Osteoblast (primary cell): ENCODE measurements around the gene AJAP1. TPM values are rescaled to one million over a fixed set of nuclear protein-coding genes. Genes with fewer than 3 reads are reported as not detected.
"Not testable (repeated sequence)": the region's sequence is repeated elsewhere in the genome, so short reads cannot be mapped to it uniquely, and the experiment has no call there.

Experiments used
- DNase-seq: peaks from one replicate; pipeline ENCODE4 v3.0.0; 2011; ENCODE audit warnings: low spot score, mixed read lengths; ENCODE audit not compliant: insufficient read length; ENCODE audit errors: missing footprints
- H2AFZ ChIP-seq: 2 replicates; pipeline ENCODE4 v1.6.0; 2011; ENCODE audit warnings: mild to moderate bottlenecking, low read length
- H3K27ac ChIP-seq: 2 replicates; pipeline ENCODE4 v1.5.1; 2011; ENCODE audit warnings: mild to moderate bottlenecking, low read depth, low read length, moderate library complexity
- H3K27me3 ChIP-seq: 2 replicates; pipeline ENCODE4 v1.6.0; 2012; ENCODE audit warnings: mild to moderate bottlenecking, control low read depth, inconsistent platforms, low read length, moderate library complexity; ENCODE audit not compliant: insufficient read depth
- H3K36me3 ChIP-seq: 2 replicates; pipeline ENCODE4 v1.5.1; 2011; ENCODE audit warnings: mild to moderate bottlenecking, low read length, control low read depth, moderate library complexity; ENCODE audit not compliant: insufficient read depth
- H3K4me1 ChIP-seq: 2 replicates; pipeline ENCODE4 v1.5.1; 2011; ENCODE audit warnings: mild to moderate bottlenecking, low read length, control low read depth, moderate library complexity; ENCODE audit not compliant: insufficient read depth
- H3K4me2 ChIP-seq: 2 replicates; pipeline ENCODE4 v1.6.0; 2011; ENCODE audit warnings: mild to moderate bottlenecking, low read length; ENCODE audit not compliant: insufficient read depth
- H3K4me3 ChIP-seq: fragments of 200-600 bp; sonication (generic); 3 replicates; pipeline ENCODE4 v1.5.1; 2012; ENCODE audit warnings: mild to moderate bottlenecking, low read length, inconsistent platforms; ENCODE audit not compliant: insufficient read depth
- H3K79me2 ChIP-seq: 2 replicates; pipeline ENCODE4 v1.6.0; 2012; ENCODE audit warnings: mild to moderate bottlenecking, low read length, control low read depth, inconsistent platforms; ENCODE audit not compliant: insufficient read depth
- H3K9me3 ChIP-seq: 2 replicates; pipeline ENCODE4 v1.5.1; 2011; ENCODE audit warnings: low read depth, low read length, control low read depth
- H4K20me1 ChIP-seq: 2 replicates; pipeline ENCODE4 v1.6.0; 2012; ENCODE audit warnings: mild to moderate bottlenecking, low read length, control low read depth; ENCODE audit not compliant: insufficient read depth
- total RNA-seq: library from RNA; depleted of rRNA; stranded (reverse); fragments of >200 nt; gene quantifications from 2 replicates; pipeline ENCODE4 v1.2.3, GENCODE V29; 2012
- TF ChIP-seq, protein P1 (sequence below): IDR thresholded peaks from 2 replicates; pipeline ENCODE4 v1.5.1; 2011; ENCODE audit warnings: mild to moderate bottlenecking, low read depth, low read length, moderate library complexity; ENCODE audit errors: extremely low read depth

Gene AJAP1
- total RNA-seq, 1 donor: 1.1 TPM

- no peaks in the 10 kb centered on the region for H3K27me3 ChIP-seq
- H3K27ac ChIP-seq: no peak overlapping the region
- no peaks in the 10 kb centered on the region for H4K20me1 ChIP-seq
- H3K4me1 ChIP-seq: no peaks in the 10 kb centered on the region
- no peak overlapping the region for H3K4me3 ChIP-seq
- no peak overlapping the region for H3K4me2 ChIP-seq
- H2AFZ ChIP-seq: no peak overlapping the region
- no peak for DNase-seq
- TF ChIP-seq, protein P1, sequence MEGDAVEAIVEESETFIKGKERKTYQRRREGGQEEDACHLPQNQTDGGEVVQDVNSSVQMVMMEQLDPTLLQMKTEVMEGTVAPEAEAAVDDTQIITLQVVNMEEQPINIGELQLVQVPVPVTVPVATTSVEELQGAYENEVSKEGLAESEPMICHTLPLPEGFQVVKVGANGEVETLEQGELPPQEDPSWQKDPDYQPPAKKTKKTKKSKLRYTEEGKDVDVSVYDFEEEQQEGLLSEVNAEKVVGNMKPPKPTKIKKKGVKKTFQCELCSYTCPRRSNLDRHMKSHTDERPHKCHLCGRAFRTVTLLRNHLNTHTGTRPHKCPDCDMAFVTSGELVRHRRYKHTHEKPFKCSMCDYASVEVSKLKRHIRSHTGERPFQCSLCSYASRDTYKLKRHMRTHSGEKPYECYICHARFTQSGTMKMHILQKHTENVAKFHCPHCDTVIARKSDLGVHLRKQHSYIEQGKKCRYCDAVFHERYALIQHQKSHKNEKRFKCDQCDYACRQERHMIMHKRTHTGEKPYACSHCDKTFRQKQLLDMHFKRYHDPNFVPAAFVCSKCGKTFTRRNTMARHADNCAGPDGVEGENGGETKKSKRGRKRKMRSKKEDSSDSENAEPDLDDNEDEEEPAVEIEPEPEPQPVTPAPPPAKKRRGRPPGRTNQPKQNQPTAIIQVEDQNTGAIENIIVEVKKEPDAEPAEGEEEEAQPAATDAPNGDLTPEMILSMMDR: no peak
- H3K36me3 ChIP-seq: no peaks in the 10 kb centered on the region
- no peaks in the 10 kb centered on the region for H3K9me3 ChIP-seq
- H3K79me2 ChIP-seq: no peaks in the 10 kb centered on the region
These were observed 38.9 kb upstream of the AJAP1 start for GRCh38 chr1:4615501-4615900.

DNA sequence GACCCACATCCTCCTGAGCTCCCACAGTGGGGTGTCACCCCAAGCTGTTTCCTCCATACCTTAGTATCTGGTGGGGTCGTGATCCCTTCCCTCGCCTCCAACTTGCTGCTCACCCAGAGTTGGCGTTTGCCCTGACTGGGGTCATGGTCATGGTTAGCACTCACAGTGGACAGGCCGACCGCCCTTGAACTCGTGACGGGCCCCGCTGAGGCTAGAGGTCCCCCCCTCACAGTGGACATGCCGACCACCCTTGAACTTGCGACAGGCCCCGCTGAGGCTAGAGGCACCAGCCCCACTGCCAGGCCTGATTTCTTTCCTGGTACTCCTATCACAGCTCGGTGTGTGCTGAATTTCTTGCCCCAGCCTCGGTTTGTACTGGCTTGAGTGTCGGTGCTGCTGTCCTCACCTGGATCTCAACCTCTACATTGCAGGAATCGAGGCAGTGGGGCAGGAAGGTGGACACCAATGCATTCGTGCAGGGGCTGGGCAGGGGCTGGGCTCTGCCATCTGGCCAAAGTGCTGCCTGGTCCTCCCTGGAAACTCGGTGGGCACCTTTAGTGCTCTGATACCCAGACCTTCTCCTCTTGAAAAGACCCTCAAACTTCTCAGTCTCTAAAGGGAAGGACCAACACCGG lies 37.5 kb upstream of the AJAP1 start:
- Histone ChIP-seq H3K4me3 (no peak overlapping the region), H4K20me1 (no peaks in the 10 kb centered on the region), H3K4me2 (no peak overlapping the region), H2AFZ (no peak overlapping the region), H3K4me1 (no peaks in the 10 kb centered on the region), H3K79me2 (no peaks in the 10 kb centered on the region), H3K27ac (no peak overlapping the region), H3K27me3 (no peaks in the 10 kb centered on the region), H3K9me3 (no peaks in the 10 kb centered on the region), H3K36me3 (no peaks in the 10 kb centered on the region)
- DNase-seq: peak; percentile 78
- TF ChIP-seq, protein P1: no peak

DNA sequence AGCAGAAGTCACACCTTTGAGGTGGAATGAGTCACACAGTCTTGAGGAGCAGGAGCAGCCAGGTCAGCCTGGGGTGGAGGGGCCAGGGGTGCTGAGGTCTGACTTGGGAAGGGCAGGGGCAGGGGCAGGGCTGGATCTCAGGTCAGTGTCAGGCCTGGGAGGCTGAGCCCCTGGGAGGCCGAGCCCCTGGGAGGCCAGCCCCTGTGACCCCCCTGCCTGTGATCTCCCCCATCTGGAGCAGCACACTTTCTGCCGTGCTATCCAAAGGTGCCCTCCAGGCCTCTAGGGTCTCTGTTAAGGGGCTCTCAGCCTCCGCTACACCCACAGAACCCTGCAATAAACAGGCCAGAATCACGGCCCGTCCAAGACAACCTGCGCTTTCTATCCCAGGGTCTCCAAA lies 36.9 kb upstream of the AJAP1 start:
- peak; percentile 60 for DNase-seq

GRCh38 chr1:4618827-4619226 lies 35.6 kb upstream of the AJAP1 start:
- H2AFZ ChIP-seq, H3K27me3 ChIP-seq, H3K9me3 ChIP-seq, DNase-seq, H3K4me3 ChIP-seq, H3K4me1 ChIP-seq, H3K36me3 ChIP-seq, H4K20me1 ChIP-seq, H3K4me2 ChIP-seq, H3K27ac ChIP-seq, H3K79me2 ChIP-seq: not testable (repeated sequence)

More for the DNA sequence above, 36.9 kb upstream of the AJAP1 start:
- H3K4me1 ChIP-seq: no peaks in the 10 kb centered on the region
- no peaks in the 10 kb centered on the region for H3K79me2 ChIP-seq
- H3K4me3 ChIP-seq: no peak overlapping the region
- H3K36me3 ChIP-seq: no peaks in the 10 kb centered on the region
- no peaks in the 10 kb centered on the region for H3K27me3 ChIP-seq
- H3K9me3 ChIP-seq: no peaks in the 10 kb centered on the region
- no peak overlapping the region for H2AFZ ChIP-seq
- H3K27ac ChIP-seq: no peak overlapping the region
- no peaks in the 10 kb centered on the region for H4K20me1 ChIP-seq
- no peak overlapping the region for H3K4me2 ChIP-seq
- TF ChIP-seq, protein P1: no peak
